Measurements from ENCODE around the gene TNP2.
"Not testable (repeated sequence)": the region's sequence is repeated elsewhere in the genome, so short reads cannot be mapped to it uniquely, and the experiment has no call there.

Gene TNP2

DNA sequence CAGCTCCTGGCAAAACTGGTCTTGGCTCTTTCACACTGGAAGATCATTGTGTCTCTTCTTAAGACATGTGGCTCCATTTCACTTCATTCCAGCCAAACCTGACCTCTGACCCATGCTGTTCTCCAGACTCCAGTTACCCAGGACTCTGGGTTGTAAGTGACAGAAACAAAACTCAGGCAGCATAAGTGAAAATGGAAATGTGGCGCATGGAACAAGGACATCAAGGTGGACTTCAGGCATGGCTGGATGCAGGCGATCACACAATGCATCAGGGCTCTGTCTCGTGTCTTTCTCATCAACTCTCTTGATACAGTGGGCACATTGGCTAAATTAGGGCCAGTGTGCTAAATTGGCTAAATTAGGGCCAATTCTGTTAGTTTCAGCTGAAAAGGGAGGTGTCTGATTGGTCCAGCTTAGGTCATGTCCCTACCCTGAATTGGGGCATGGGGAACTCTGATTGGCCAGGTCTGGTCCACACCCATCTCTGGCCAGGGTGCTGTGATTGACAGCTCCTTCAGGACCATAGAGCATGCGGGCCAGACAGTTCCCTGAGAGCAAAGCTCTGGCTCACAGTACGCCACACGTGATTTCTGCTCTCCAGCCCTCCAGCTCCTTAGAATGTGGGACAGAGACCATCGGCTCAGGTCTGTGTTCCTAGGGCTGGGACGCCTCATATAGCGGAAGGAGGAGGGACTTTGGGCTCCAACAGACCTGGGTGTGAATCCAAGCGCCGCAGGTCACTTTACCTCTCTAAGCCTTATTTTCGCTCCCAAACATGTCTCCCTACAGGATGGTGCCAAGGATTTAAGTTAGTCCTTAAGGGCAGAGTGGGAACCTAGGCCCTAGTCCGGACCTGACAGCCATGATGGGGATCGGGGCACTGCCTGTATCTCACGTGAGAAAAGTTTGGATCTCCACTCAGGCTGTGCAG lies 30.6 kb downstream of the TNP2 start:
- no peak for DNase-seq

DNA sequence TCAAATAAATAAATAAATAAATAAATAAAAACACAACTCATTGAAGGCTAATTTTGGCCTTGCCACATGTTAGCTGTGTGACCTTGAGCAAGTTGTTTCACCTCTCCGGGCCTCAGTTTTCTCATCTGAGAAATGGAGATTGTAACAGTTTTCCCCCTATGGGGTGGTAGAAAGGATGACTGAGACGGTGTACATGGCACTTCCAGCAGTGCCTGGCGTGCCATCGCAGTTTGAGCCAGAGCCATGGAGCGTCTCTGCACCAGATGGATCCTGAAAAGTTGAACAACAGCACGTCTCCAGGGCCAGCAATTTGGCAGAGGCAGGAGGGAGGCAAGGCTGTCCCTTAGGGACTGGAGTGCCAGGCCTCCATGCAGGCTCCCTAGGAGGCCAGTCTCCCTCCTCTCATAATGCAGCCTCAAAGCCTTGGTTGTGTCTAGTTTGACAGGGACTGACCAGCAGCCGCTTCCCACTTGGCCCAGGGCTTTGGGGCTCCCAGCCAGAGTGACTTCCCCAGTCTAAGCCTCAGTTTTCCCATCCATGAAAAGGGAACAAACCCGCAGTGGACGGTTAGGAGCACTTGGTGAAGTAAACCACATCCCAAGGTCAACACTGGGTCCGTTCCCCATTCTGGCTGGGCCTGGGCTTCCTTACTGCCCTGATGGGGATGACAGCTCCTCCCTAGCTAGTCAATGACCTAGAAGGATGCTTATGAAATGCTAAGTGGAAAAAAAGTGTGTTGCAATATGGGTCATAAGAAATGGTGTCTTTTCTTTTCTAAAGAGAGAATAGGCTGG lies 32.5 kb downstream of the TNP2 start:
- no peak for DNase-seq

DNA sequence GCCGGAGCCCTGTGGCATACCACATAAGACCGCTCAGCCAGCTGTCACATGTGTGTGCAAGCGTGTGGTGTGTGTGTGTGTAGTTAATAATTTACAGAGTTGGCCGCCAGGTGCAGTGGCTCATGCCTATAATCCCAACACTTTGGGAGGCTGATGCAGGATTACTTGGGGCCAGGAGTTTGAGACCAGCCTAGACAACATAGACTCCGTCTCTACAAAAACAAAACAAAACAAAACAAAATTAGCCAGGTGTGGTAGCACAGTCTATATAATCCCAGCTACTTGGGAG lies 33.5 kb downstream of the TNP2 start:
- DNase-seq: no peak

GRCh38 chr16:11234884-11235702 lies 34.0 kb downstream of the TNP2 start:
- no peak for DNase-seq

DNA sequence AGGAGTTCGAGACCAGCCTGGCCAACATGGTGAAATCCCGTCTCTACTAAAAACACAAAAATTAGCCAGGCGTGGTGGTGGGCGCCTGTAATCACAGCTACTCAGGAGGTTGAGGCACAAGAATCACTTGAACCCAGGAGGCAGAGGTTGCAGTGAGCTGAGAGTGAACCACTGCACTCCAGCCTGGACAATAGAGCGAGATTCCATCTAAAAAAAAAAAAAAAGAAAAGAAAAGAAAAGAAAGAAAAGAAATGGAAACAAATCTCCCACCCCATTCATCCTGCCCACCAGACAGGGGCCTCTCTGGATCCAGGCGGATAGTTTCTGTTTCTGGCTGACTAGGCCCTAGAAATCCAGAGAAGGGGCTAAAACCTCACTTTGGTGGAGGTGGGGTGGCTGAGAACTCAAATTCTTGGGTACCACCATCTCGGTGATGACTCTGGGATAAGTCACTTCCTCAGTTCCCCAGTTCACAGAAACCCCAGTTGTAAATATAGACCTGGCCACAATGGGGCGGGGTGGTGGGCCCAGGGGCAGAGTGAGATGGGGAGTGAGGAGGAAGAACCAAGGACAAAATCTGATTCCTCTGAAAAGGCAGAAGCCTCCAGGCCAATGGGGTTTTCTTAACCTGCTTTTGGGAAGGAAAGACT lies 35.3 kb downstream of the TNP2 start:
- DNase-seq: peak; percentile 21 to 57 (median 34)

DNA sequence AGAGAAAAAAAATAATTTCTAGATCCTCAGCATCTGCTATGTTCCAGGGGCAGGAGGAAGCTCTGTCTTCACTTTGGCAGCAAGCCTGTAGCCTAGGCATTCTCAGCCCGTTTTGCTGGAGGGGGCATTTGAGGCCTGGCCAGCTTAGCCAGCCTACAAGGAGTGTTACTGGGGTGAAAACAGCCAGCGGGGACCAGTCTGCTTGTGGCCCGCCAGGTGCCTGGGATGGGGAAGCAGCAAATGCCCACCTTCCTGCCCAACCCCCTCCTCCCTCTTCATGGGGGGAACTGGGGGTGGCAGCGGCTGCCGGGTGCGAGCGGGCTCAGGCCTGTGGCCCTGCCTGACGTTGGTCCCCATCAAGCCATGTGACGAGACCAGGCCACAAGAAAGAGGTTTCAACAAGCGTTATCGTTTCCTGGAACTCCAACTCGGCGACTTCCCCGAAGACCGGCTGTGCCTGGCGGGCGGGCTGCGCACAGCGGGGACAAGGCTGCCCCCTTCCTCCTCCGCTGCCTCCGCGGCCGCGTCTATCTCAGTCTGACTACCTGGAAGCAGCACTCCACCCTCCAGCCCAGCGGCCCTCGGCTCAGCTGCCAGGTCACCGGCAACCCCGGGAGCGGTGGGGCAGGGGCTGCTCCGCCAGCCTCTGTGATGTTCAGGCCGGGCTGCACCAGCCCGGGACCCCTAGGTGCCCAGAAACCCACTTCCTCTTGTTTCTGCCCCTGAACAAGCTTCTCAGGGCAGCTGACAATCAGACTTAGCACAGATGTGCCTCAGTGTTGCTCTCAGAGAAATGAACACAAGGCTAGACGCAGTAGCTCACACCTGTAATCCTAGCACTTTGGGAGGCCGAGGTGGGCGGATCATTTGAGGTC lies 36.0 kb downstream of the TNP2 start:
- peak; percentile 80 to 89 (median 86) for DNase-seq

GRCh38 chr16:11232302-11232851 lies 36.7 kb downstream of the TNP2 start:
- no peak for DNase-seq

DNA sequence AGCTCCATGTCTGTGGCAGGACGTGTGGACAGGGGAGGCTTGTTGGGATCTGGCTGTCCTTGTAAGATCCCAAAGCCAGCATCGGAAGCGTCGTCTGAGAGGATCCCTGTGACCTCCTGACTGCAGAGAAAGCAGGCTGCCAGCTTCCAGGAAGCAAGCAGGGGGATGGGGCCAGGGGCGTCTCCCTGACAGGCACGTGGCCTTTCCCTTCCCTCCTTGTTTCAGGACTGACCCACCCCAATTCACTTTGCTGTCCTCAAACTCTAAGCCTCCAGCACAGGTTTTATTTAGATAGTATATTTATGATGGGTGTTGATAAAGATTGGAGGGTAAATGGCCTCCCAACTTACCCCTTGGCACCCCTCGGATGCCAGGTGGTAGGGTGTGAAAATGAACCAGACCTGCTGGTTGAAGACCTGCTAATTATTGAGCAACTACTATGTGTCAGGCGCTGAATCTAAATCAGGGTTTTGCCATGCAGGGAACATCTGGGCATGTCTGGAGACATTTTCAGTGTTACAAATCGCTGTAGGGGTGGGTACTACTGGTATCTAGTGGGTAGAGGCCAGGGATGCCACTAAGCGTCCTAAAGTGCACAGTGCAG lies 37.7 kb downstream of the TNP2 start:
- no peak for DNase-seq

DNA sequence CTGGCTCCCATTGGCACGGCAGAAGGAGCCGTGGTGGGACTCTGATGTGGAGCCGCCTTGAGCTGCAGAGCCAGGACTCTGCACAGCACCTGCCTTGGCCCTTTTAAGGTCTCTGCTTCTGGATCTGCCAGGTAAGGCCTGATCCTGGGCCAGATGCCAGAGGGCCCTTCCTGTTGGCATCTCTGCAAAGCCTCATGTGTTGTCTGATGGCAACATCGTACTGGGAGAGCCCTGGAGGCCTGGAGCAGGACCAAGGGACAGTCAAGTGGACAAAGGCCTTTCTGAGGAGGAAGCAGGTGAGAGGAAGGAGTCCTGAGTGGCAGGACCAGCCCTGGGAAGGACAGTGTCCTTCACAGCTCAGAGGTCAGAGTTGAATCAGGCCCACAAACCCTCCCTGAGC lies 39.2 kb downstream of the TNP2 start:
- no peak for DNase-seq

- DNase-seq: no peak
These were observed 39.7 kb downstream of the TNP2 start for GRCh38 chr16:11229432-11229831.

- DNase-seq: no peak
These were observed 43.2 kb downstream of the TNP2 start for GRCh38 chr16:11225677-11226549.

DNA sequence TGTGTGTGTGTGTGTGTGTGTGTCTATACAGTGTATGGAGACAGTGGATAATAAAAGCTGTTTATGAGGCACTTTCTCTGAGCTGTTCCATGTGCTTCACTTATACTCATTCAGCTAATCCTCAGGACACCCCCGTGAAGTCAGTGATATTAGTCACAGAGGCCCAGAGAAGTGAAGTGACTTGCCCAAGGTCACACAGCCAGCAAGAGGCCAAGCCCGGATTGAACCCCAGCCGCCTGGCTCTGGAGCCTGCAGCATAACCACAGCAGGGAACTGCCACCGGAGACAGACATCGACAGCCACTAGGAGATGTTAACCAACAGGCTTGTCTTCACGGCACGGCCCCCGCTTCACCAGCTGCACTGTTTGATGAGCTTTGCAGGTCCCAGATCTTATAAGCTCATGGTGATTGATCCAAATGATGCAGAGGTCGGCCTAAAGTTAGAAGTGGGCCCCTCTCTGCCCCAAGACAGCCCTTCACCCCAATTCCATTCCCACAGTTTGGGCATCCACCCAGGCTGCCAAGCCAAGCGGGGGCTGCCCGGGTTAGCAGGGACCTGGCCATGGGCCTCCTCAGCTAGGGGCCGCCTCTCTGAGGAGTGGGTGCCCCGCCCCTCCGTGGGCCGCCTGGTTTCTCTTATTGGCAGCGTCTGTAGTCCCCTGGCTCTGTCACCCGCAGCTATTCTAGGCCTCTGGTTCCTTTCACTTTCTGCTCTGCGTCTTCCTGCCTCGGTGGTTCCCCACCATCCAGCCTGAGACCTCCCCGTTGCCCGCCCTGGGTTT lies 44.0 kb downstream of the TNP2 start:
- peak; percentile 38 to 69 (median 53) for DNase-seq

DNA sequence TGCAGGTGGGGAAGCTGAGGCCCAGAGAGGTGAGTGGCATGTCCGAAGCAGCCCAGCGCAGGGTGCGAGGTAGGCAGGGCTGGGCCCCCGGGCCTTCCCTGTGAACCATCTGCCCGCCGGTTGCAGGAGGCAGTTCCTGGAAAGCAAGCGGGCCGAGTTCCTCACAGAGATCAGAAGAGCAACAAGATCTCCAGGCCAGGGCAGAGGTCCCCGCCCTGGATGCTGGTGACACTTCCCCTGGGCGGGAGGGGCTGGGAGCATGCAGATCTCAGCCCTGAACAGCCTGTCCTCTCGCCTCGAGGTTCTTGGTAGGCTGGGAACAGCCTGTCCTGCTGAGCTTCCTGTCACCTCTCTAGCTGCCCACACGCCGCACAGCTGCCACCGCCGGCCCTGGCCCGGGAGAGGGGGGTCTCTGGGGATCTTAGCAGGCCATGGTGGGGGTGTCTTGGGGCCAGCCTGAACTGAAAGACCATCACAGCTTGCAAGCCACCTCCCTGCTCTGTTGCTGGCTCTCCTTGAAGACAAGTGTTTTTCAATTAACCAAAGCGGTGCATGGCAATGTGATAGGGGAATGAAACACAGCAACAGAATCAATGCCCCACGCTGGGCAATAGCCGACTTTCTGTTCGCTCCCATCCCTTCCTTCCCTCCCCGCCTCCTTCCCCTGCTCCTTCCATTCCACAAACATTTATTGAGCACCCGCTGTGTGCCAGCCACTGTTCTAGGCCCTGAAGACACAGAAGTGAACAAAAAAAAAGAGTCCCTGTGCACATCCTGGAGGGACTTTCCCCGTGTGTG lies 44.8 kb downstream of the TNP2 start:
- peak in 3 of 4 experiments; percentile 18 to 38 (median 30) for DNase-seq

DNA sequence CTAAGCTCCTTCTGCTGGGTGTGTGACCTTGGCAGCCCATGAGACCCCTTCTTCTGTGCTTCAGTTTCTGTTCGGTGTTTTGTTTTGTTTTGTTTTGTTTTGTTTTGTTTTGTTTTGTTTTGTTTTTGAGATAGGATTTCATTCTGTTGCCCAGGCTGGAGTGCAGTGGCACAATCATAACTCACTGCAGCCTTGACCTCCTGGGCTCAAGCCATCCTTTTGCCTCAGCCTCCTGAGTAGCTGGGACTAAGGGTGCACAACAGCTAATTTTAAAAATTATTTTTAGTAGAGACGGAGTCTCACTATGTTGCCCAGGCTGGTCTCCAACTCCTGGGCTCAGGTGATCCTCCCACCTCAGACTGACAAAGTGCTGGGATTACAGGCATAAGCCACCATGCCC lies 48.6 kb downstream of the TNP2 start:
- not testable (repeated sequence) for DNase-seq

DNA sequence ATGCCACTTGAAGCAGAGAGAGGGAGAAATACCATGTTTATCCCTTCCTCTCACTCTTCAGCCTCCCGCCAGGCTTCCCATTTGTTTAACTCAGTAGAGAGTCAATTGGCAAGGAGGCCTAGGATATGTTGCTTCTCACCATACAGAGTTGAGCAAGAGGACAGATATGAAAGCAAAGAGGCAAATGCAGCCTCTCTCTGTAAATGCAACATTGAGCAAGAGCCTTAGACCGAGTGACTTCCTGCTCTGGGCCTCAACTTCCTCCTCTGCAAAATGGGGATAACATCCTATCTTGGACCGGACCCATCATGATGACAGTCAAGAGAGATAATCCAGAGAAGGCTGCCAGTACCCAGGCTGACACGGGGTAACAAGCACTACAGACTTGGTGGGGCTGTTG lies 49.9 kb downstream of the TNP2 start:
- no peak for DNase-seq

GRCh38 chr16:11218604-11218962 lies 50.5 kb downstream of the TNP2 start:
- no peak for DNase-seq
